ENCODE results near the gene AEBP1. TPM values are rescaled to one million over a fixed set of nuclear protein-coding genes. Genes with fewer than 3 reads are reported as not detected.

The AEBP1 gene
- total and polyA plus RNA-seq, 2 of the 4 experiments (the other 2 are of a cell fraction) = 1.1 to 5.7 TPM

DNA sequence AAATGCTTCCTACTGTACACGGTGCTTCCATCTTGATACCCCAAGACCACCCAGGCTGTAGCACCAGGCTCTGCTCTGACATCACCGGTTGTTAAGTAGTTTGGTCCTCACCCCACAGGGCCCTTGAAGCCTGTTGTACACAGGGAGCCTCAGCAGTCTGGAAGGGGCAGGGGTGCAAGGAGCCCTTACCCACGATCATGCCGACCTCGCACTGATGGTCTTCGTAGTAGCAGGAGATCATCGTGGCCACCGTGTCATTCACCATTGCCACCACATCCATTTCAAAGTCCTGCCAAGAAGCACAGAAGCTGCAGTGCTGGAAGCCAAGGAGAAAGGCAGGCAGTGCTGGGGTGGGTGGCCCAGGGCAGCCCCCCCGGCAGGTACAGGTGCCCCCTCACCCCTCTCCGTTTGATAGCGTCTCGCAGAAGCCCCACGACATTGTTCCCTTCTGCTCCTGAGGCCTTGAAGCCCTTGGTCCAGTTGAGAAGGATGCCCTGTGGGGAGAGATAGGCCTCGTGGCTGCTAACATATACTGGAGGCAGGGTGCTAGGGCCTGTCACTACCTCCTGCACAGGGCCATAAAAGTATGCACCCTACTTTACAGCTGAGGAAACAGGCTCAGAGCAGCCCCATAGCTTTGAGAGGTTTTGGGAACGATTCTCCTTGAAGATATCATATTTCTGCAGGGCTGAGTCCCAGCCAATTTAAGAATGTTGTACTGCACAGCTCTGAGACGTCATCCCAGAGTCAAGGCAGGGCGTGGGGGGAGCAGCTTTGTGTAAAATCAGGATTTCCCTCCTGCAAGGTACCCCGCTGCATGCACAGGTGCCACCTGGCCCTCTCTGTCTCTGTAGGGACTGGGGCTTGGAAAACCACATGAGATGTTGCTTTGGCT, 45.7 kb downstream of the AEBP1 start:
- H2AFZ ChIP-seq (replicated peaks; ENCODE audit: low read length, poor library complexity) = no peak overlapping the region
- peaks cover 10% of the 10 kb centered on the region; the same call in 1 of the 2 replicates for H3K4me1 ChIP-seq (ENCODE audit: control insufficient read depth, insufficient read depth, low read length)
- no peaks in the 10 kb centered on the region for H3K9me3 ChIP-seq (ENCODE audit: control insufficient read depth, insufficient read depth, low read length)
- CTCF ChIA-PET = no interaction called here
- peaks cover 6% of the 10 kb centered on the region; the same call in 1 of the 2 replicates for H3K9me1 ChIP-seq (ENCODE audit: insufficient read depth, low read length)
- in situ Hi-C loops (cut with MboI; ENCODE audit: low sequenced_read_pairs) = no loop called here
- DNase-seq (peak; percentile 30), ATAC-seq (ENCODE audit: low read depth) (peak; percentile 36)
- no peak overlapping the region for H3K14ac ChIP-seq (replicated peaks; ENCODE audit: low read depth, low read length)
- H4K91ac ChIP-seq (ENCODE audit: insufficient read depth, low read depth, low read length) = no peak overlapping the region
- H3K23ac ChIP-seq (ENCODE audit: low read depth, low read length) = no peak overlapping the region
- H2AK9ac ChIP-seq (replicated peaks; ENCODE audit: low read depth, low read length, poor library complexity) = no peak overlapping the region
- no peak overlapping the region for H4K8ac ChIP-seq (ENCODE audit: low read depth in 2 of 2, low read length in 2 of 2)
- POLR2A ChIA-PET (ENCODE audit: unreplicated experiment) = interaction anchor here (1.3 kb wide), 1 partner anchor 14 kb away, joined by 3 read pairs; no protein-coding TSS in a partner anchor
- 39% methylated on average over 3 of the region's 18 CpGs; no CpG with 5 or more reads in 1 of the 2 experiments for WGBS, 2 experiments (ENCODE audit: extremely low coverage in 2 of 2, insufficient read length in 1 of 2)
- H3K56ac ChIP-seq (ENCODE audit: extremely low read depth, insufficient read depth, low read length) = no peak overlapping the region
- H3K36me3 ChIP-seq (ENCODE audit: control insufficient read depth, insufficient read depth, low read length) = no peaks in the 10 kb centered on the region
- H3K27ac ChIP-seq (ENCODE audit: insufficient read depth, low read length) = no peak overlapping the region
- H2BK120ac ChIP-seq (ENCODE audit: low read depth, low read length) = no peak overlapping the region
- H2AK5ac ChIP-seq (ENCODE audit: low read depth, low read length) = no peak overlapping the region
- H3K4me3 ChIP-seq (ENCODE audit: insufficient read depth, low read depth, low read length) = no peak overlapping the region
- no peak overlapping the region for H3K4me2 ChIP-seq (ENCODE audit: low read depth, low read length)
- no peak overlapping the region for H3K9ac ChIP-seq (ENCODE audit: low read depth, low read length)
- H3K79me1 ChIP-seq (ENCODE audit: low read depth in 1 of 2, low read length in 2 of 2) = no peaks in the 10 kb centered on the region
- H4K20me1 ChIP-seq (ENCODE audit: insufficient read depth, low read length) = no peaks in the 10 kb centered on the region
- H2BK15ac ChIP-seq (ENCODE audit: low read depth, low read length) = no peak overlapping the region
- H4K5ac ChIP-seq (ENCODE audit: low read depth, low read length) = no peak overlapping the region; the same call in 1 of the 2 replicates
- dilution Hi-C loops (cut with HindIII; ENCODE audit: low sequenced_read_pairs, unreplicated experiment) = no loop called here
- intact Hi-C loops (cut with micrococcal nuclease) = no loop called here
- H3K18ac ChIP-seq (ENCODE audit: low read depth, low read length) = no peak overlapping the region
- no peak overlapping the region for H2BK5ac ChIP-seq (ENCODE audit: low read depth, low read length, poor library complexity, severe bottlenecking)
- no peak overlapping the region for H3K4ac ChIP-seq (ENCODE audit: low read depth, low read length)
- no TSS peak for BruUV-seq (replicated peaks)
- H3K27me3 ChIP-seq (ENCODE audit: control insufficient read depth, insufficient read depth, low read length) = peaks cover 29% of the 10 kb centered on the region
- H2BK20ac ChIP-seq (ENCODE audit: low read depth, low read length) = no peak overlapping the region
- TF ChIP-seq, protein P1, sequence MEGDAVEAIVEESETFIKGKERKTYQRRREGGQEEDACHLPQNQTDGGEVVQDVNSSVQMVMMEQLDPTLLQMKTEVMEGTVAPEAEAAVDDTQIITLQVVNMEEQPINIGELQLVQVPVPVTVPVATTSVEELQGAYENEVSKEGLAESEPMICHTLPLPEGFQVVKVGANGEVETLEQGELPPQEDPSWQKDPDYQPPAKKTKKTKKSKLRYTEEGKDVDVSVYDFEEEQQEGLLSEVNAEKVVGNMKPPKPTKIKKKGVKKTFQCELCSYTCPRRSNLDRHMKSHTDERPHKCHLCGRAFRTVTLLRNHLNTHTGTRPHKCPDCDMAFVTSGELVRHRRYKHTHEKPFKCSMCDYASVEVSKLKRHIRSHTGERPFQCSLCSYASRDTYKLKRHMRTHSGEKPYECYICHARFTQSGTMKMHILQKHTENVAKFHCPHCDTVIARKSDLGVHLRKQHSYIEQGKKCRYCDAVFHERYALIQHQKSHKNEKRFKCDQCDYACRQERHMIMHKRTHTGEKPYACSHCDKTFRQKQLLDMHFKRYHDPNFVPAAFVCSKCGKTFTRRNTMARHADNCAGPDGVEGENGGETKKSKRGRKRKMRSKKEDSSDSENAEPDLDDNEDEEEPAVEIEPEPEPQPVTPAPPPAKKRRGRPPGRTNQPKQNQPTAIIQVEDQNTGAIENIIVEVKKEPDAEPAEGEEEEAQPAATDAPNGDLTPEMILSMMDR (conservative IDR thresholded peaks at IDR 0.05; ENCODE audit: low read depth, low read length) = no peak
- TF ChIP-seq RFX5 (IDR thresholded peaks at IDR 0.05; ENCODE audit: low read depth, low read length) = no peak
- no peak for TF ChIP-seq RCOR1 (IDR thresholded peaks at IDR 0.05; ENCODE audit: insufficient replicate concordance, low read length)
- TF ChIP-seq CHD1 (IDR thresholded peaks at IDR 0.05; ENCODE audit: low read depth, low read length) = no peak
- TF ChIP-seq MXI1 (IDR thresholded peaks at IDR 0.05; ENCODE audit: borderline replicate concordance, low read depth, low read length) = no peak
- no peak for TF ChIP-seq SMC3 (IDR thresholded peaks at IDR 0.05; ENCODE audit: low read depth, low read length)
- no peak for TF ChIP-seq NFE2L2 (IDR thresholded peaks at IDR 0.05; ENCODE audit: low read depth, low read length)
- TF ChIP-seq, protein P2, sequence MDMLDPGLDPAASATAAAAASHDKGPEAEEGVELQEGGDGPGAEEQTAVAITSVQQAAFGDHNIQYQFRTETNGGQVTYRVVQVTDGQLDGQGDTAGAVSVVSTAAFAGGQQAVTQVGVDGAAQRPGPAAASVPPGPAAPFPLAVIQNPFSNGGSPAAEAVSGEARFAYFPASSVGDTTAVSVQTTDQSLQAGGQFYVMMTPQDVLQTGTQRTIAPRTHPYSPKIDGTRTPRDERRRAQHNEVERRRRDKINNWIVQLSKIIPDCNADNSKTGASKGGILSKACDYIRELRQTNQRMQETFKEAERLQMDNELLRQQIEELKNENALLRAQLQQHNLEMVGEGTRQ (IDR thresholded peaks at IDR 0.05; ENCODE audit: low read depth, low read length) = no peak
- no peak for TF ChIP-seq CEBPB (IDR thresholded peaks at IDR 0.05; ENCODE audit: low read depth, low read length)
- no peak for TF ChIP-seq BHLHE40 (IDR thresholded peaks at IDR 0.05; ENCODE audit: low read depth, low read length)
- no peak for TF ChIP-seq POLR2A (IDR thresholded peaks at IDR 0.05; ENCODE audit: low read depth, low read length)
- TF ChIP-seq FOS (IDR thresholded peaks at IDR 0.05; ENCODE audit: low read depth, low read length) = no peak
- no peak for TF ChIP-seq MAFK (IDR thresholded peaks at IDR 0.05; ENCODE audit: low read depth, low read length)
- TF ChIP-seq, protein P3, sequence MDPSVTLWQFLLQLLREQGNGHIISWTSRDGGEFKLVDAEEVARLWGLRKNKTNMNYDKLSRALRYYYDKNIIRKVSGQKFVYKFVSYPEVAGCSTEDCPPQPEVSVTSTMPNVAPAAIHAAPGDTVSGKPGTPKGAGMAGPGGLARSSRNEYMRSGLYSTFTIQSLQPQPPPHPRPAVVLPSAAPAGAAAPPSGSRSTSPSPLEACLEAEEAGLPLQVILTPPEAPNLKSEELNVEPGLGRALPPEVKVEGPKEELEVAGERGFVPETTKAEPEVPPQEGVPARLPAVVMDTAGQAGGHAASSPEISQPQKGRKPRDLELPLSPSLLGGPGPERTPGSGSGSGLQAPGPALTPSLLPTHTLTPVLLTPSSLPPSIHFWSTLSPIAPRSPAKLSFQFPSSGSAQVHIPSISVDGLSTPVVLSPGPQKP (IDR thresholded peaks at IDR 0.05; ENCODE audit: borderline replicate concordance, low read depth, low read length) = no peak
